ENCODE results near the gene FOXP1.

DNA sequence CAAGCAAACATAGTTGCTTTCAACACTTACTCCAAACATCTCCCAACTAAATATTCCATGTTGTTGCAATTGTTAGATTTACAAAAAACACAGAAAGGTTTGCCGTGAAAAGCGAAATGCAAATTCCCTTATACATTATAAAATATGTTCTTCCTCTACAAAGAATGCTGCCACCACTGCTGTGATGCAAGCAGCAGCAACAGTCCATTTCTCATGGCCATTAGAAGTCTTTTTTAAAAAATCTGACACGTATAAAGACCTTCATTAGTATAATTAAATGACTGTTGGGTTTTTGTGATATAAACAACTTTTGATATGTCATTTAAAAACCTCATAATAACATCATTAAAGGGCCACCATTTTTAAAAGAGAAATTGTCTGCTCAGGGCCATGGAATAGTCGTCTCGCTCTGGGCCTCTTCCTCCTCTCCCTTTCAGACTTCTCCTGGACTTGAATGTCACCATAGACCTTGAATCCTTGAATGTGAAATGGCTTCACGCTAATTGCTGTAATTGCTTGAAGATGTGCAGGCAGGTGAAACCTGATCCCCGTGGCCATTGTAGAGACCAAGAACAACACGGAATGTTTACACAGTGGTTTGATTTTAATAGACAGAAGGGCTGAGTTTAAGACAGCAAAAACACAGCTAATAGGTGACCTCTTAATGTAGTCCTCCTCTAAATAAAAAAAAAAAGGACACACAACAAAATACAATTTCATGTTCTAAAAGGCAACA, 450.4 kb downstream of the FOXP1 start:
- TF ChIP-seq EZH2 (IDR thresholded peaks at IDR 0.05; ENCODE audit: insufficient read depth, poor library complexity, severe bottlenecking) (no peak), EZH2phosphoT487 (IDR thresholded peaks at IDR 0.05; ENCODE audit: insufficient read depth, low read depth) (no peak)
